K562 (cell line): ENCODE data around the gene PPP4R4. TPM values are rescaled to one million over a fixed set of nuclear protein-coding genes. Genes with fewer than 3 reads are reported as not detected.

Experiments
- ATAC-seq: fragments of 200-7000 bp; cut with Tn5 transposase; 3 replicates; pipeline ENCODE4 v1.9.1; 2020; ENCODE audit warnings: moderate library complexity
- BruUV-seq: library from RNA; stranded (reverse); fragments of 400-500 nt; replicated peaks from 2 replicates; lab custom pipeline; 2021; lab: Mats Ljungman, UMichigan
- CTCF ChIA-PET: fragments of 300-600 bp; formaldehyde crosslinking; extraction: SDS; loops from one replicate; lab custom pipeline; 2021; ENCODE audit warnings: low intra/inter-chr PET ratio; lab: Yijun Ruan, JAX
- POLR2A ChIA-PET: fragments of 300-600, 350-650 bp; sonication (Branson Sonifier 250); formaldehyde crosslinking; extraction: SDS; loops from one replicate; lab custom pipeline; 2021; ENCODE audit warnings: antibody characterized with exemption, inconsistent platforms; lab: Yijun Ruan, JAX
- DNase-seq, 4 experiments: peaks; one replicate each; pipeline versions ENCODE4 v3.0.0 to v3.0.0-alpha.2; 2011 to 2018; ENCODE audit warnings: low spot score in 3 of 4, mixed read lengths in 3 of 4; ENCODE audit errors: extremely low read depth in 1 of 4
- FAIRE-seq: peaks from 2 replicates; lab custom pipeline; 2011; peaks lifted over from hg19 to GRCh38; lab: Jason Lieb, UNC
- H2AFZ ChIP-seq: 2 replicates; pipeline ENCODE4 v1.6.0; 2011; ENCODE audit warnings: low read depth, low read length, control low read depth, inconsistent platforms
- H3K27ac ChIP-seq: fragments of 200-600 bp; 3 replicates; pipeline ENCODE4 v1.8.0; 2011; ENCODE audit warnings: low read depth, mild to moderate bottlenecking, control low read depth, inconsistent platforms, low read length, moderate library complexity, mixed read lengths; ENCODE audit errors: extremely low read depth
- H3K27me3 ChIP-seq, 2 experiments: fragments of 300-600 bp in 1 of 2; 2 replicates in 1 of 2; 3 replicates in 1 of 2; pipeline versions ENCODE4 v1.6.0 to v1.8.0; 2011; ENCODE audit warnings: inconsistent platforms in 2 of 2, low read length in 2 of 2, mild to moderate bottlenecking in 1 of 2, mixed read lengths in 1 of 2, moderate library complexity in 1 of 2; ENCODE audit not compliant: control insufficient read depth in 2 of 2, insufficient read depth in 2 of 2
- H3K36me3 ChIP-seq: fragments of 300-600 bp; 3 replicates; pipeline ENCODE4 v1.8.0; 2011; ENCODE audit warnings: mild to moderate bottlenecking, low read length, inconsistent platforms; ENCODE audit not compliant: control insufficient read depth, insufficient read depth
- H3K4me1 ChIP-seq, 2 experiments: fragments of 200-600 bp in 1 of 2; replicated peaks in 1 of 2; 2 replicates in 1 of 2; 3 replicates in 1 of 2; pipeline versions ENCODE4 v1.5.1 to v1.8.0; 2011; ENCODE audit warnings: inconsistent platforms in 2 of 2, low read length in 2 of 2, mild to moderate bottlenecking in 1 of 2, mixed read lengths in 1 of 2, moderate library complexity in 1 of 2; ENCODE audit not compliant: control insufficient read depth in 2 of 2, insufficient read depth in 2 of 2
- H3K4me2 ChIP-seq: 2 replicates; pipeline ENCODE4 v1.6.1; 2011; ENCODE audit warnings: low read length, control low read depth, inconsistent platforms, mixed read lengths; ENCODE audit not compliant: insufficient read depth
- H3K4me3 ChIP-seq: fragments of 200-600 bp; sonication (generic), shearing (Covaris generic); 2 replicates; pipeline ENCODE4 v1.5.1; 2016; ENCODE audit warnings: control low read depth, inconsistent platforms
- H3K79me2 ChIP-seq: fragments of 200-600 bp; 3 replicates; pipeline ENCODE4 v1.8.0; 2011; ENCODE audit warnings: low read length, inconsistent platforms; ENCODE audit not compliant: control insufficient read depth, insufficient read depth
- H3K9ac ChIP-seq, 2 experiments: 2 replicates each; pipeline versions ENCODE4 v1.6.0 to v1.6.1; 2011; ENCODE audit warnings: low read depth in 2 of 2, low read length in 2 of 2, control low read depth in 1 of 2, inconsistent platforms in 1 of 2, mild to moderate bottlenecking in 1 of 2, mixed read lengths in 1 of 2; ENCODE audit not compliant: insufficient read depth in 1 of 2
- H3K9me1 ChIP-seq: one replicate; pipeline ENCODE4 v1.6.0; 2011; ENCODE audit warnings: inconsistent platforms, mild to moderate bottlenecking, low read length, moderate library complexity; ENCODE audit not compliant: control insufficient read depth, insufficient read depth
- H3K9me3 ChIP-seq: replicated peaks from 2 replicates; pipeline ENCODE4 v1.5.1; 2011; ENCODE audit warnings: low read depth, low read length, inconsistent platforms; ENCODE audit not compliant: control insufficient read depth, insufficient read depth
- H4K20me1 ChIP-seq: replicated peaks from 2 replicates; pipeline ENCODE4 v1.6.1; 2011; ENCODE audit warnings: low read length, inconsistent platforms, mixed read lengths; ENCODE audit not compliant: control insufficient read depth, insufficient read depth
- BHLHE40 ChIP-seq: IDR thresholded peaks from 2 replicates; pipeline ENCODE4 v1.6.1; 2011; ENCODE audit warnings: low read length, improper control_type of control experiment
- WGBS: fragments of 100-300 bp; shearing (Covaris generic); methylation state at CpG from one replicate; pipeline ENCODE4 v1.1.6; 2016; ENCODE audit warnings: low coverage, mixed read lengths; ENCODE audit not compliant: insufficient coverage; ENCODE audit errors: missing lambda C conversion rate; 5-methylcytosine and 5-hydroxymethylcytosine counted together
- in situ Hi-C: fragments of 300-500 bp; cut with MboI; formaldehyde crosslinking; loops from 4 replicates; pipeline ENCODE4 v1.15.0; 2018; ENCODE audit warnings: inconsistent platforms, mixed read lengths
- intact Hi-C: fragments of 100-400 bp; cut with micrococcal nuclease; formaldehyde crosslinking; loops from 2 replicates; pipeline ENCODE4 v1.14.2; 2022
- polyA plus RNA-seq, 8 experiments: library from polyadenylated mRNA; depleted of rRNA in 4 of 8; stranded (reverse) in 5 of 8; unstranded in 3 of 8; fragments of >200 nt; fragmentation: Nextera tagmentation in 2 of 8; fragmentation: Illumina TruSeq in 1 of 8; extraction: Ambion mirVana in 2 of 8; extraction: Trizol in 1 of 8; gene quantifications; 2 replicates each; pipeline versions ENCODE4 v1.2.1 to v1.2.3, GENCODE V29; 2011 to 2014; ENCODE audit warnings: inconsistent platforms in 1 of 8, missing spikeins in 1 of 8
- total RNA-seq, 7 experiments: library from RNA; depleted of rRNA in 6 of 7; stranded (reverse); fragments of >200 nt in 6 of 7; fragmentation: Illumina TruSeq in 2 of 7; extraction: Trizol in 2 of 7; gene quantifications; 2 replicates each; pipeline versions ENCODE4 v1.2.1 to v1.2.3, GENCODE V29; 2011 to 2021; ENCODE audit warnings: low replicate concordance in 1 of 7
- TF ChIP-seq, protein P1 (sequence below), 2 experiments: fragments of 150-350 bp in 1 of 2; IDR thresholded peaks; 2 replicates each; pipeline ENCODE4 v1.6.1; 2012 to 2016; ENCODE audit warnings: low read depth in 2 of 2, low read length in 2 of 2, mild to moderate bottlenecking in 1 of 2, moderate library complexity in 1 of 2
- TF ChIP-seq, protein P2 (sequence below): fragments of 450-650 bp; IDR thresholded peaks from 2 replicates; pipeline ENCODE4 v1.6.1; 2016; ENCODE audit warnings: mild to moderate bottlenecking, moderate library complexity
- TF ChIP-seq, protein P3 (sequence below): fragments of 450-650 bp; formaldehyde crosslinking; IDR thresholded peaks from 2 replicates; pipeline ENCODE4 v1.4.0; 2022; ENCODE audit warnings: missing genetic modification characterization

Gene PPP4R4
- total and polyA plus RNA-seq, 9 of the 15 experiments (the other 6 are each of a cell fraction or from before 2014, with no cell fraction given), result 0.11 to 0.26 TPM; not detected in 7

DNA sequence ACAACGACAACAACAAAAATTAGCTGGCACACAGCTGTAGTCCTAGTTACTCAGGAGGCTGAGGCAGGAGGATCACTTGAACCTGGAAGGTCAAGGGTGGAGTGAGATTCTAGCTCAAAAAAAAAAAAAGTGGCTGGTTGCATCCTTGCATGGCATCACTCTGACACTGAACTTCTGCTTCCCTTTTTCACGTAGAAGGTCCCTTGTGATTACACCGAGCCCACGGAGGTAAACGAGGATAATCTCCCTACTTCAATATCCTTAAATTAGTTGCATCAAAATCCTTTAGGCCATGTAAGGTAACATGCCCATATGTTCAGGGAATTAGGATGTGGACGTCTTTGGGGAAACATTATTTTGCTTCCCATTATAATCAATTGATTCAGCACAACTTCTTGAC, 4.0 kb upstream of the PPP4R4 start (continued):
- TF ChIP-seq, protein P1, sequence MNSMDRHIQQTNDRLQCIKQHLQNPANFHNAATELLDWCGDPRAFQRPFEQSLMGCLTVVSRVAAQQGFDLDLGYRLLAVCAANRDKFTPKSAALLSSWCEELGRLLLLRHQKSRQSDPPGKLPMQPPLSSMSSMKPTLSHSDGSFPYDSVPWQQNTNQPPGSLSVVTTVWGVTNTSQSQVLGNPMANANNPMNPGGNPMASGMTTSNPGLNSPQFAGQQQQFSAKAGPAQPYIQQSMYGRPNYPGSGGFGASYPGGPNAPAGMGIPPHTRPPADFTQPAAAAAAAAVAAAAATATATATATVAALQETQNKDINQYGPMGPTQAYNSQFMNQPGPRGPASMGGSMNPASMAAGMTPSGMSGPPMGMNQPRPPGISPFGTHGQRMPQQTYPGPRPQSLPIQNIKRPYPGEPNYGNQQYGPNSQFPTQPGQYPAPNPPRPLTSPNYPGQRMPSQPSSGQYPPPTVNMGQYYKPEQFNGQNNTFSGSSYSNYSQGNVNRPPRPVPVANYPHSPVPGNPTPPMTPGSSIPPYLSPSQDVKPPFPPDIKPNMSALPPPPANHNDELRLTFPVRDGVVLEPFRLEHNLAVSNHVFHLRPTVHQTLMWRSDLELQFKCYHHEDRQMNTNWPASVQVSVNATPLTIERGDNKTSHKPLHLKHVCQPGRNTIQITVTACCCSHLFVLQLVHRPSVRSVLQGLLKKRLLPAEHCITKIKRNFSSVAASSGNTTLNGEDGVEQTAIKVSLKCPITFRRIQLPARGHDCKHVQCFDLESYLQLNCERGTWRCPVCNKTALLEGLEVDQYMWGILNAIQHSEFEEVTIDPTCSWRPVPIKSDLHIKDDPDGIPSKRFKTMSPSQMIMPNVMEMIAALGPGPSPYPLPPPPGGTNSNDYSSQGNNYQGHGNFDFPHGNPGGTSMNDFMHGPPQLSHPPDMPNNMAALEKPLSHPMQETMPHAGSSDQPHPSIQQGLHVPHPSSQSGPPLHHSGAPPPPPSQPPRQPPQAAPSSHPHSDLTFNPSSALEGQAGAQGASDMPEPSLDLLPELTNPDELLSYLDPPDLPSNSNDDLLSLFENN (IDR thresholded peaks at IDR 0.05; ENCODE audit: low read depth in 2 of 2, low read length in 2 of 2), result no peak

DNA sequence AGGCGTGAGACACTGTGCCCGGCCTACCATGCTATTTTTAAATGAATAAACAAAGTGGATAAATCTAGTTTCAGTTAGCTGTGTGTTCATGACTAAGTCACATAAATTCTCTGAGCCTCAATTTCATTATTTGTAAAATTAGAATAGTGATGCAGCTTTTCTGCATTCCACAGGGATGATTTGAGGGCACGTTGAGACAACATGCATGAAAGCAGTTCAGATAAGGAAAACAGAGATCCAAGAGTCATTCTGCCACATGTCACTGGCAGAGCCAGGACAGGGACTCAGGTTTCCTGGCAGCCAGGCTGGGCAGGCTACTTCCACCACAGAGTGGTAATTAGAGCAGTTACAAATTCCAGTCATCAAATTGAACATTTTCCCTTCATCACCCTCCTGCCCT, 2.9 kb upstream of the PPP4R4 start:
- POLR2A ChIA-PET, result no interaction called here
- in situ Hi-C loops (no loop called here), intact Hi-C loops (no loop called here)
- H3K4me2 ChIP-seq, result no peak overlapping the region
- ATAC-seq, result no peak
- CTCF ChIA-PET, result no interaction called here
- no TSS peak for BruUV-seq
- no peak overlapping the region for H3K27ac ChIP-seq
- no peak for DNase-seq
- no peak overlapping the region for H3K9ac ChIP-seq
- peaks cover 0 to 16% of the 10 kb centered on the region in 2 experiments; a peak in 2 of 5 replicates for H3K4me1 ChIP-seq
- H3K9me1 ChIP-seq, result no peaks in the 10 kb centered on the region
- no peak for FAIRE-seq
- H3K36me3 ChIP-seq, result no peaks in the 10 kb centered on the region
- H3K4me3 ChIP-seq, result no peak overlapping the region
- H3K79me2 ChIP-seq, result no peaks in the 10 kb centered on the region
- H3K27me3 ChIP-seq, result peaks cover 2 to 6% of the 10 kb centered on the region in 2 experiments; a peak in 3 of 5 replicates
- H2AFZ ChIP-seq, result no peak overlapping the region
- WGBS, result 0% methylated on average over 3 of the region's 3 CpGs
- H3K9me3 ChIP-seq, result no peaks in the 10 kb centered on the region
- no peaks in the 10 kb centered on the region for H4K20me1 ChIP-seq
- TF ChIP-seq, protein P2, sequence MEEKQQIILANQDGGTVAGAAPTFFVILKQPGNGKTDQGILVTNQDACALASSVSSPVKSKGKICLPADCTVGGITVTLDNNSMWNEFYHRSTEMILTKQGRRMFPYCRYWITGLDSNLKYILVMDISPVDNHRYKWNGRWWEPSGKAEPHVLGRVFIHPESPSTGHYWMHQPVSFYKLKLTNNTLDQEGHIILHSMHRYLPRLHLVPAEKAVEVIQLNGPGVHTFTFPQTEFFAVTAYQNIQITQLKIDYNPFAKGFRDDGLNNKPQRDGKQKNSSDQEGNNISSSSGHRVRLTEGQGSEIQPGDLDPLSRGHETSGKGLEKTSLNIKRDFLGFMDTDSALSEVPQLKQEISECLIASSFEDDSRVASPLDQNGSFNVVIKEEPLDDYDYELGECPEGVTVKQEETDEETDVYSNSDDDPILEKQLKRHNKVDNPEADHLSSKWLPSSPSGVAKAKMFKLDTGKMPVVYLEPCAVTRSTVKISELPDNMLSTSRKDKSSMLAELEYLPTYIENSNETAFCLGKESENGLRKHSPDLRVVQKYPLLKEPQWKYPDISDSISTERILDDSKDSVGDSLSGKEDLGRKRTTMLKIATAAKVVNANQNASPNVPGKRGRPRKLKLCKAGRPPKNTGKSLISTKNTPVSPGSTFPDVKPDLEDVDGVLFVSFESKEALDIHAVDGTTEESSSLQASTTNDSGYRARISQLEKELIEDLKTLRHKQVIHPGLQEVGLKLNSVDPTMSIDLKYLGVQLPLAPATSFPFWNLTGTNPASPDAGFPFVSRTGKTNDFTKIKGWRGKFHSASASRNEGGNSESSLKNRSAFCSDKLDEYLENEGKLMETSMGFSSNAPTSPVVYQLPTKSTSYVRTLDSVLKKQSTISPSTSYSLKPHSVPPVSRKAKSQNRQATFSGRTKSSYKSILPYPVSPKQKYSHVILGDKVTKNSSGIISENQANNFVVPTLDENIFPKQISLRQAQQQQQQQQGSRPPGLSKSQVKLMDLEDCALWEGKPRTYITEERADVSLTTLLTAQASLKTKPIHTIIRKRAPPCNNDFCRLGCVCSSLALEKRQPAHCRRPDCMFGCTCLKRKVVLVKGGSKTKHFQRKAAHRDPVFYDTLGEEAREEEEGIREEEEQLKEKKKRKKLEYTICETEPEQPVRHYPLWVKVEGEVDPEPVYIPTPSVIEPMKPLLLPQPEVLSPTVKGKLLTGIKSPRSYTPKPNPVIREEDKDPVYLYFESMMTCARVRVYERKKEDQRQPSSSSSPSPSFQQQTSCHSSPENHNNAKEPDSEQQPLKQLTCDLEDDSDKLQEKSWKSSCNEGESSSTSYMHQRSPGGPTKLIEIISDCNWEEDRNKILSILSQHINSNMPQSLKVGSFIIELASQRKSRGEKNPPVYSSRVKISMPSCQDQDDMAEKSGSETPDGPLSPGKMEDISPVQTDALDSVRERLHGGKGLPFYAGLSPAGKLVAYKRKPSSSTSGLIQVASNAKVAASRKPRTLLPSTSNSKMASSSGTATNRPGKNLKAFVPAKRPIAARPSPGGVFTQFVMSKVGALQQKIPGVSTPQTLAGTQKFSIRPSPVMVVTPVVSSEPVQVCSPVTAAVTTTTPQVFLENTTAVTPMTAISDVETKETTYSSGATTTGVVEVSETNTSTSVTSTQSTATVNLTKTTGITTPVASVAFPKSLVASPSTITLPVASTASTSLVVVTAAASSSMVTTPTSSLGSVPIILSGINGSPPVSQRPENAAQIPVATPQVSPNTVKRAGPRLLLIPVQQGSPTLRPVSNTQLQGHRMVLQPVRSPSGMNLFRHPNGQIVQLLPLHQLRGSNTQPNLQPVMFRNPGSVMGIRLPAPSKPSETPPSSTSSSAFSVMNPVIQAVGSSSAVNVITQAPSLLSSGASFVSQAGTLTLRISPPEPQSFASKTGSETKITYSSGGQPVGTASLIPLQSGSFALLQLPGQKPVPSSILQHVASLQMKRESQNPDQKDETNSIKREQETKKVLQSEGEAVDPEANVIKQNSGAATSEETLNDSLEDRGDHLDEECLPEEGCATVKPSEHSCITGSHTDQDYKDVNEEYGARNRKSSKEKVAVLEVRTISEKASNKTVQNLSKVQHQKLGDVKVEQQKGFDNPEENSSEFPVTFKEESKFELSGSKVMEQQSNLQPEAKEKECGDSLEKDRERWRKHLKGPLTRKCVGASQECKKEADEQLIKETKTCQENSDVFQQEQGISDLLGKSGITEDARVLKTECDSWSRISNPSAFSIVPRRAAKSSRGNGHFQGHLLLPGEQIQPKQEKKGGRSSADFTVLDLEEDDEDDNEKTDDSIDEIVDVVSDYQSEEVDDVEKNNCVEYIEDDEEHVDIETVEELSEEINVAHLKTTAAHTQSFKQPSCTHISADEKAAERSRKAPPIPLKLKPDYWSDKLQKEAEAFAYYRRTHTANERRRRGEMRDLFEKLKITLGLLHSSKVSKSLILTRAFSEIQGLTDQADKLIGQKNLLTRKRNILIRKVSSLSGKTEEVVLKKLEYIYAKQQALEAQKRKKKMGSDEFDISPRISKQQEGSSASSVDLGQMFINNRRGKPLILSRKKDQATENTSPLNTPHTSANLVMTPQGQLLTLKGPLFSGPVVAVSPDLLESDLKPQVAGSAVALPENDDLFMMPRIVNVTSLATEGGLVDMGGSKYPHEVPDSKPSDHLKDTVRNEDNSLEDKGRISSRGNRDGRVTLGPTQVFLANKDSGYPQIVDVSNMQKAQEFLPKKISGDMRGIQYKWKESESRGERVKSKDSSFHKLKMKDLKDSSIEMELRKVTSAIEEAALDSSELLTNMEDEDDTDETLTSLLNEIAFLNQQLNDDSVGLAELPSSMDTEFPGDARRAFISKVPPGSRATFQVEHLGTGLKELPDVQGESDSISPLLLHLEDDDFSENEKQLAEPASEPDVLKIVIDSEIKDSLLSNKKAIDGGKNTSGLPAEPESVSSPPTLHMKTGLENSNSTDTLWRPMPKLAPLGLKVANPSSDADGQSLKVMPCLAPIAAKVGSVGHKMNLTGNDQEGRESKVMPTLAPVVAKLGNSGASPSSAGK, result no peak
- TF ChIP-seq, protein P3, sequence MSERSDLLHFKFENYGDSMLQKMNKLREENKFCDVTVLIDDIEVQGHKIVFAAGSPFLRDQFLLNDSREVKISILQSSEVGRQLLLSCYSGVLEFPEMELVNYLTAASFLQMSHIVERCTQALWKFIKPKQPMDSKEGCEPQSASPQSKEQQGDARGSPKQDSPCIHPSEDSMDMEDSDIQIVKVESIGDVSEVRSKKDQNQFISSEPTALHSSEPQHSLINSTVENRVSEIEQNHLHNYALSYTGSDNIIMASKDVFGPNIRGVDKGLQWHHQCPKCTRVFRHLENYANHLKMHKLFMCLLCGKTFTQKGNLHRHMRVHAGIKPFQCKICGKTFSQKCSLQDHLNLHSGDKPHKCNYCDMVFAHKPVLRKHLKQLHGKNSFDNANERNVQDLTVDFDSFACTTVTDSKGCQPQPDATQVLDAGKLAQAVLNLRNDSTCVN (CRISPR knock-in tag), result no peak
- TF ChIP-seq BHLHE40, result no peak
